HTERT RPE-1 (cell line): Measurements from ENCODE around the gene PCNX1.
"Not testable (repeated sequence)": the region's sequence is repeated elsewhere in the genome, so short reads cannot be mapped to it uniquely, and the experiment has no call there.

ENCODE experiments used
- in situ Hi-C: fragments of 300-500 bp; cut with MboI; formaldehyde crosslinking; loops from 4 replicates; pipeline ENCODE4 v1.14.3; 2020; ENCODE audit warnings: low sequenced_read_pairs

The PCNX1 gene

DNA sequence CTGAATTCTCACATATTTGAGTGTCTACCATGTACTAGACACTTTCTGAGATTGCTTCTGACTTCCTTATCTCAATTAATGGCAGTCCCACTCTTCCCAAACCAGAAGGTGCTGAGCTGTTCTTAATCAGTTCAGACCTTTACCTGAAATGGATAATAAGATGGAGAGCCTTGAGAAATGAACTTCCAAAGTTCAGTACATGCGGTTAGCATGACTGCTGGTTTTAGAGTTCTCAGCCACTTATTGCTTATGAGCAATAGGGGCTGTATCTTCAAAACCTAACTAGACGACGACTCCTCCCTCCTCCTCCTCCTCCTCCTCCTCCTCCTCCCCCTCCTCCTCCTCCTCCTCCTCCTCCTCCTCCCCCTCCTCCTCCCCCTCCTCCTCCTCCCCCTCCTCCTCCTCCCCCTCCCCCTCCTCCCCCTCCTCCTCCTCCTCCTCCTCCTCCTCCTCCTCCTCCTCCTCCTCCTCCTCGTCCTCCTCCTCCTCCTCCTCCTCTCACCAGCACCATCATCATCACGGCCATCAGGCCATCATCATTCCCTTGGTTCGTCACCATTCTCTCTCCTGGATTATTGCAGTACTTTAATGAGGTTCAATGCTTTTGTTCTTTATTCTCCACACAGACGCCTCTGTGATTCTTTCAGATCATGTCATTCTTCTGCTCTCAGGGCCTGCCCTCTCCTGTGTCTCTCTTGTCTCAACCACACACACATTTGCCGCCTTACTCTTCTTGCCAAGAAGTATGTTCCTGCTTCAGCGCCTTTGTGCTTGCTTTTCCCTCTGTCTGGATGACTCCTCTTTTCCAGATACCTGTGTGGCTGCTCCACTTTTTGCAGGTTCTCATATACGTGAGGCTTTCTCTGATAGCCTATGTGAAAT, 2.7 kb downstream of the PCNX1 start:
- in situ Hi-C loops, result no loop called here

- in situ Hi-C loops, result no loop called here
These were observed 8.2 kb downstream of the PCNX1 start for GRCh38 chr14:70915415-70915814.

GRCh38 chr14:70916300-70916699, 9.0 kb downstream of the PCNX1 start:
- in situ Hi-C loops, result no loop called here

- in situ Hi-C loops, result no loop called here
These were observed 9.5 kb downstream of the PCNX1 start for GRCh38 chr14:70916799-70917198.

DNA sequence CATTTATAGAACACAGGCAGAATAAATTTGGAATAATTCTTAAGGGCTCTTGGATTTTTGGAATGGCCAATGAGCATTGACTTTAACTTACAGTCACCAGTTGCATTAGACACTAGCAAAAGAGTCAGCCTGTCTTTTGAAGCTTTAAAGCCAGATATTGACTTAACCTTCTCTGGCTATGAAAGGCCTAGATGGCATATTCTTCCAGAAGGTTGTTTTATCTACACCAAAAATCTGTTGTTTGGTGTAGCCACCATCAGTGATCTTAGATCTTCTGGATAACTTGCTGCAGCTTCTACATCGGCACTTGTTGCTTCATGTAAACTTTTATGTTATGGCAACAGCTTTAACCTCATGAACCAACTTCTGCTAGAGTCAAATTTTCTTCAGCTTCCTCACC, 10.4 kb downstream of the PCNX1 start:
- in situ Hi-C loops, result no loop called here

- in situ Hi-C loops, result no loop called here
These were observed 12.5 kb downstream of the PCNX1 start for GRCh38 chr14:70919774-70920173.

- in situ Hi-C loops, result no loop called here
These were observed 13.3 kb downstream of the PCNX1 start for GRCh38 chr14:70920608-70921007.

DNA sequence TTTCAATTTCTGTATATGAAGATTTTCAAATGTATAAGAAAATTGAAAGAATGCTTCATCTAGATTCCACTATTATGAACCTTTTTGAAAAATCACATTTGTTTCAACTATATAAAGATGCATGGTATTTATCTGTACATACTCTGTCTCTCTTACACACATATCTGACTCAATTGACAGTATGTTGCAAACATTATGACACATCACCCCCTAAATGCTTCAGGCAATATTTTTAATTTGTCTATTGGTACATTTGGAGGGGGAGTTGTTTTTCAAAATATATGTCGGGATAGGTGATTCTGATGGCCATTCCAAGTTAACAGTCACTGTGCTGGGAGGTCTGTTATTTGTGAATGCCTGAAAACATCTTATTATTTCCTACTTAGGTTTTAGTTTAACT, 14.4 kb downstream of the PCNX1 start:
- in situ Hi-C loops, result no loop called here

DNA sequence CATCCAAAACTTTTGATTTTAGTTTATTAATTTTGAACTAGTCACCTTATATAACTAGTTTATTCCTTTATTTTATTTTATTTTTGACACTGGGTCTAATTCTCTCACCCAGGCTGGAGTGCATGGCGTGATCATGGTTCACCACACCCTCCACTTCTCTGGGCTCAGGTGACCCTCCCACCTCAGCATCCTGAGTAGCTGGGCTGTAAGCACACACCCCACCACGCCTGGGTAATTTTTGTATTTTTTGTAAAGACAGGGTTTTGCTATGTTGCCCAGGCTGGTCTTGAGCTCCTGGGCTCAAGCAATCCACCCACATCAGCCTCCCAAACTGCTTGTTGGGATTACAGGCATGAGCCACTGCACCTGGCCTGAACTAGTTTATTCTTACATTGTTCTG, 17.3 kb downstream of the PCNX1 start:
- in situ Hi-C loops, result no loop called here

DNA sequence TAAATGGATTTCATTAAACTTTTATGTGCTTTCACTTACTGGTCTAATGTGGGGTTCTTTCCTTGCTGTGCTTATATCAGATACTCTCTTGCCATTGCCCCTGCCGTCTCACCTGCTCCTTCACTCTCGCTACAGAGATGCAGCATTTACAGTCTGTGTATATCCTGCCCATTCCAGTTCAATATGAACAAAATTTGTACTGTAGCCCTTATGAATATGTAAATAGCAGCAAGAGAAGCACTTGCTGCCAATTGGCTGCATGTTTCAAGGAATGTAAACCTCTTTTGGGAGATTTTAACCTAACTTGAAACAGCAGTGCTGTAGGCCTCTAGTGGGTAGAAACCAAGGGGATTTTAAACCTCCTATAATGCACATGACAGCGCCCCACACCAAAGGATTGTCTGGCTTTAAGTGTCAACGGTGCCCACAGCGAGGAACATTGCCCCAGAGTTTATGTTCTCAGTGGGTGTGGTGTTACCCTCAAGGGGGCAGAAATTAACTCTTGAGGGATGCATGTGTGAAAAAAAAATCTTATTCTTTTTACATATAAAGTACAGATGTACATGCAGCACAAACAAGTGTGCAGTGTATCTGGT, 19.1 kb downstream of the PCNX1 start:
- in situ Hi-C loops, result no loop called here

DNA sequence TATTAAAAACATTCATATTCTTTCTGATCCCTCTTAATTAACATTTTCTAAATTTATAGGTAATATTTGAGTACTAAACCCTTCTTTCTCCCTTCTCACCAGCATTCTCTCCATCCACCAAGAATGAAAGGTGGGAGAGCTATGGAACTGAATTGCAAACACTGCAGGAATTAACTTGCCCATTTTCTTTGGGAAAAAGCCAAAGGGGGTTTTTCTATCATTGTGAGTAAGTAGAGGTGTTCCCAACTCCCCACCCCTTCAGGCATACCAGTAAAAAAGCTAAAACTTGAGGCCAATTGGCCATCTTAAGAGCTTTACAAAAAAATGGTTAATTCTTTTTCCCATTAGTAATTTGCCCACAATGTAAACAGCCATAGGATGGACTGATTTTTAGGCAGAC, 23.7 kb downstream of the PCNX1 start:
- in situ Hi-C loops, result no loop called here

DNA sequence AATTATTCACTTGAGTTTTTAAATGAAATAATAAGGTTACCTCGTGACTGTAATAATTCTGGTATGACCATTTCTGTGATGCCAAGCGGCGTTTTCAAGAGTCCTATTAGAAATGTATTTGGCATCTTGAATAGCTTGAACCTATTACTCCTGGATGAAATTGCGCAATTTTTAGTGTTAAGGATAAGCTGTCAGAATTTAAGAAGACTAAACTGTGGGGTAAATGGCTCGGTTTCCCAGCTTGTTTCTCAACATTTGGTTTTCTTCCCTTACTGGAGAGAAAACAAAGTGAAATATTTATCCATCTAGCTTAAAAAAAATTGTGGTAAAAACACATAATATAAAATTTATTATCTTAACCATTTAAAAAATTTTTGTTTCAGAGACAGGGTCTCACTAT, 26.8 kb downstream of the PCNX1 start:
- in situ Hi-C loops, result no loop called here

DNA sequence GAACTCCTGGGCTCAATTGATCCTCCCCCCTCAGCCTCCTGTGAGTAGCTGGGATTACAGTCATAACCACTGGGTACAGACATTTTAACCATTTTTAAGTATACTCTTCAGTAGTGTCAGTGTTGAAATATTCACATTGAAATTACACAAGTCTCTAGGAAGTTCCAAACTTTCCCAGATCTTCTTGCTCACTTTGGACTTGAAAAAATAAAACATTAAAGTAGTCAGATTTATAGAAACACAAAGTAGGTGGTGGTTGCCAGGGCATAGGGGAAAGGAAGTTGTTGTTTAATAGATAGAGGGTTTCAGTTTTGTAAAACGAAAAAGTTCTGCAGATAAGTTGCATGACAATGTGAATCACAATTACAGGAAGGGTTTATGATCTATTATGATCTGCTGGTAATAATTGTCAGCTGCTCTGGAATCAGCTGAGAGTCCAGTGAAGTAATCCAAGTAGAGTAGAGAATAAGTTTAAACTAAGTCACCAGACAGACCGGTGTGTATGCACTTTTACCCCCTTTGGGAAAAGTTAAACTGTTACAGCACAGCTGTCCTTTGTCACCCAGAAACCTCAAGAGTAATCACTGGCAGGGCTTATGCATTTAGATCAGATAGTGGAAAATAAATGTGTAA, 27.4 kb downstream of the PCNX1 start:
- in situ Hi-C loops, result no loop called here

GRCh38 chr14:70935135-70935534, 27.9 kb downstream of the PCNX1 start:
- in situ Hi-C loops, result no loop called here

- in situ Hi-C loops, result not testable (repeated sequence)
These were observed 32.4 kb downstream of the PCNX1 start for GRCh38 chr14:70939693-70940092.

DNA sequence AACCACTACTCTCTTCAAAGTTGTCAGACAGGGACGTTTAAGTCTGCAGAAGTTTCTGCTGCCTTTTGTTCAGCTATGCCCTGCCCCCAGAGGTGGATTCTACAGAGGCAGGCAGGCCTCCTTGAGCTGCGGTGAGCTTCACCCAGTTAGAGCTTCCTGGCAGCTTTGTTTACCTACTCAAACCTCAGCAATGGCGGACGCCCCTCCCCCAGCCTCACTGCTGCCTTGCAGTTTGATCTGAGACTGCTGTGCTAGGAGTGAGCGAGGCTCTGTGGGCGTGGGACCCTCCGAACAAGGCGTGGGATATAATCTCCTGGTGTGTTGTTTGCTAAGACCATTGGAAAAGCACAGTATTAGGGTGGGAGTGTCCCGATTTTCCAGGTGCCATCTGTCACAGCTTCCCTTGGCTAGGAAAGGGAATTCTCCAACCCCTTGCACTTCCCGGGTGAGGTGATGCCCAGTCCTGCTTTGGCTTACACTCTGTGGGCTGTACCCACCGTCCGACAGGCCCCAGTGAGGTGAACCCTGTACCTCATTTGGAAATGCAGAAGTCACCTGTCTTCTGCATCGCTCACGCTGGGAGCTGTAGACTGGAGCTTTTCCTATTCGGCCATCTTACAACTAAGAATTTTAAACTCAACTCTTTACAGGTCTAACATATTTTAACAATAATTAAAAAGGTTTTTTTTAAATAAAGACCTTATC, 34.5 kb downstream of the PCNX1 start:
- in situ Hi-C loops, result not testable (repeated sequence)

DNA sequence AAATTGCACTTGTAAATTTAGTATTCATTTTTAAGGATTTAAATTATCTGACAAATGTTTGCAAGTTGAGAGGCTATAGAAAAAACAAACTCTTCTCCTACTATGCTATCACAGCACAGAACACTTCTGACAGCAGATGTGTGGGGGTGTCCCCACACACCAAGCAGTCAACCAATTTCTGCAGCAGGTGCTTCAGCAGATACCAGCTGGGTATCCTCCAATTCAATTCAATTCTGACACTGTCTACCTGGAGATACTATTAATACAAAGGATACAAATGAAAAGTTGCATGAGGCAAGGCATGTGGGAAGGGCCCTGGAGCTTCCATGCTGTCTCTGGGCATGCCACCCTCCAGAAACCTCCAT, 35.1 kb downstream of the PCNX1 start:
- in situ Hi-C loops, result no loop called here

DNA sequence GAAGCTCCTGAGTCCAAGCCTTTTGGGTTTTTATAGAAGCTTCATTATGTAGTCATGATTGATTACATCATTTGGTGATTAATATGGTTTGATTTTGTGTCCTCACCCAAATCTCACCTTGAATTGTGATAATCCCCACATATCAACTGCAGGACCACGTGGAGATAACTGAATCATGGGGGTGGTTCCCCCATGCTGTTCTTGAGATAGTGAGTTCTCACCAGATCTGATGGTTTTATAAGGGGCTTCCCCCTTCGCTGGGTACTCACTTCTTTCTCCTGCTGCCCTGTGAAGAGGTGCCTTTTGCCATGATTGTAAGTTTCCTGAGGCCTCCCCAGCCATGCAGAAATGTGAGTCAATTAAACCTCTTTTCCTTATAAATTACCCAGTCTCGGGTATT, 35.5 kb downstream of the PCNX1 start:
- in situ Hi-C loops, result not testable (repeated sequence)

DNA sequence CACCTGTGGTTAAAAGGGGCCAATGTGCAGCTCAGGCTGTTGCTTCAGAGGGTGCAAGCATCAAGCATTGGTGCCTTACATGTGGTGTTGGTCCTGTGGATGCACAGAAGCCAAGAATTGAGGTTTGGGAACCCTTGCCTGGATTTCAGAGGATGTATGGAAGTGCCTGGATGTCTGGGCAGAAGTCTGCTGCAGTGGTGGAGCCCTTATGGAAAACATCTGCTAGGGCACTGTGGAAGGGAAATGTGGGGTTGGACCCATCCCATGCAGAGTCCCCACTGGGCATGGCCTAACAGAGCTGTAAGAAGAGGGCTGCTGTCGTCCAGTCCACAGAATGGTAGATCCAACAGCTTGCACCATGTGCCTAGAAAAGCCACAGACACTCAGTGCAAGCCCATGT, 36.6 kb downstream of the PCNX1 start:
- in situ Hi-C loops, result no loop called here

DNA sequence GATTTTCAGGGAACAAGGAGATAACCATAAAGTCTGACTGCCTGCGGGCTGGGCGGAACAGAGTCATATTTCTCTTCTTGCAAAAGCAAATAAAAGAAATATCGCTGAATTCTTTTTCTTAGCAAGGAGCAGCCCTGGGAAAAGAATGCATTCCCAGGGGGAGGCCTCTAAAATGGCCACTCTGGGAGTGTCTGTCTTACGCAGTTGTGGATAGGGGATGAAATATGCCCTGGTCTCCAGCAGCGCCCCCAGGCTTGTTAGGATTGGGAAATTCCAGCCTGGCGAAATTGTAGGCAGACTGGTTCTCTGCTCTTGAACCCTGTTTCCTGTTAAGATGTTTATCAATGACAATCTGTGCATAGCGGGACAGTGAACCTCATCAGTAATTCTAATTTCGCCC, 40.5 kb downstream of the PCNX1 start:
- in situ Hi-C loops, result no loop called here

GRCh38 chr14:70952485-70952884, 45.2 kb downstream of the PCNX1 start:
- in situ Hi-C loops, result no loop called here

GRCh38 chr14:70954068-70954467, 46.8 kb downstream of the PCNX1 start:
- in situ Hi-C loops, result no loop called here
